WTC11 (cell line): ENCODE results near the gene P2RX2.

Source experiments
- MAX ChIP-seq: sonication (generic); formaldehyde crosslinking; IDR thresholded peaks from 2 replicates; pipeline ENCODE4 v1.8.0; 2022; ENCODE audit warnings: mild to moderate bottlenecking, missing genetic modification reagents
- NFYB ChIP-seq: sonication (generic); formaldehyde crosslinking; conservative IDR thresholded peaks from 2 replicates; pipeline ENCODE4 v1.8.0; 2022; ENCODE audit warnings: low read depth, missing genetic modification reagents
- SMAD4 ChIP-seq: sonication (generic); formaldehyde crosslinking; IDR thresholded peaks from 2 replicates; pipeline ENCODE4 v1.8.0; 2022; ENCODE audit warnings: mild to moderate bottlenecking, missing genetic modification reagents
- ZNF512 ChIP-seq: sonication (generic); formaldehyde crosslinking; IDR thresholded peaks from 2 replicates; pipeline ENCODE4 v1.8.1; 2022; ENCODE audit warnings: missing genetic modification reagents, borderline replicate concordance

- TF ChIP-seq SMAD4 (CRISPR knock-in tag) (no peak), MAX (CRISPR knock-in tag) (no peak), ZNF512 (CRISPR knock-in tag) (no peak), NFYB (CRISPR knock-in tag) (no peak)
These were observed 34.8 kb upstream of the P2RX2 start for GRCh38 chr12:132583736-132584135.
